ENCODE data around the gene FHIP1A. TPM values are rescaled to one million over a fixed set of nuclear protein-coding genes. Genes with fewer than 3 reads are reported as not detected.

FHIP1A gene
- total and polyA plus RNA-seq, 2 of the 13 experiments (the other 11 are each of a cell fraction or from before 2014, with no cell fraction given), result 4.1 to 6.2 TPM

DNA sequence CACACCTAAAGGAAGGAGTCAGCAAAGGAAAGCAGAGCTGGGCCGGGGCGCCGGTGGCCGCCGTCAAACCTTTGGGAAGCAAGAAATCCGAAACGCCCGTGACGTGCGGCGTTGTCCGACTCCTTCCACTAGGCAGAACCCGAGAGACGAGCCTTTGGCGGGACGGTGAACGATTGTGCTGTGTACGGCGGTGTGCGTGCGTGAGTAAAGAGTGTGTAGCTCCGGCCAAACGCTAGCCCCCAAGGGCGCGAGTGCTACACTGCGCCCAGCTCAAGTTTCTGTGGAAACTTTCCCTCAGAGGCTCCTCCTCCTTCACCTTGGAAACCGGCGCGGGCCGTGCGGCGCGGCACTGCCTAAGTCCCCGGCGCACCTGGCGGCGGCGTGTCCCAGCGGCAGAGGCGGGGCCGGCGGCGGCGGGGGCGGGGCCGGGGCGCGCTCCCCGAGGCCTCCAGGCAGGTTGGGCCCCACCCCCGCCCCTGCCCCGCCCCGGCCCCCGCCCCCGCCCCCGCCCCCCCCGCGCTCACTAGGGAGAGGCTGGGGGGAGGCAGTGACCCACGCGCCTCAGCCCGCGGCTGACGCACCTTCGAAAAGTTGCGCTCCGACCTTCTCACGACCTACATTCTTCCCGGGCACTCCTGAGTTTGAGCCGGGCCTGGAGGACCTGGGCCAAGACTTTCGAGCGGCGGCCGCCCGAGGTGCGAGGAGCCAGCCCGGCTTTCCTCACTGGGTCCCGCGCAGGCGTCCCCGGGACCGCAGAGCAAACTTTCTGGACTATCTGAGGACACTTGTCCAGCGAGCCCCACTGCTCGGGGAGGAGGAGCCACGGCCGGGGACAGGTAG is at the start of gene FHIP1A (continued):
- TF ChIP-seq, protein P1, sequence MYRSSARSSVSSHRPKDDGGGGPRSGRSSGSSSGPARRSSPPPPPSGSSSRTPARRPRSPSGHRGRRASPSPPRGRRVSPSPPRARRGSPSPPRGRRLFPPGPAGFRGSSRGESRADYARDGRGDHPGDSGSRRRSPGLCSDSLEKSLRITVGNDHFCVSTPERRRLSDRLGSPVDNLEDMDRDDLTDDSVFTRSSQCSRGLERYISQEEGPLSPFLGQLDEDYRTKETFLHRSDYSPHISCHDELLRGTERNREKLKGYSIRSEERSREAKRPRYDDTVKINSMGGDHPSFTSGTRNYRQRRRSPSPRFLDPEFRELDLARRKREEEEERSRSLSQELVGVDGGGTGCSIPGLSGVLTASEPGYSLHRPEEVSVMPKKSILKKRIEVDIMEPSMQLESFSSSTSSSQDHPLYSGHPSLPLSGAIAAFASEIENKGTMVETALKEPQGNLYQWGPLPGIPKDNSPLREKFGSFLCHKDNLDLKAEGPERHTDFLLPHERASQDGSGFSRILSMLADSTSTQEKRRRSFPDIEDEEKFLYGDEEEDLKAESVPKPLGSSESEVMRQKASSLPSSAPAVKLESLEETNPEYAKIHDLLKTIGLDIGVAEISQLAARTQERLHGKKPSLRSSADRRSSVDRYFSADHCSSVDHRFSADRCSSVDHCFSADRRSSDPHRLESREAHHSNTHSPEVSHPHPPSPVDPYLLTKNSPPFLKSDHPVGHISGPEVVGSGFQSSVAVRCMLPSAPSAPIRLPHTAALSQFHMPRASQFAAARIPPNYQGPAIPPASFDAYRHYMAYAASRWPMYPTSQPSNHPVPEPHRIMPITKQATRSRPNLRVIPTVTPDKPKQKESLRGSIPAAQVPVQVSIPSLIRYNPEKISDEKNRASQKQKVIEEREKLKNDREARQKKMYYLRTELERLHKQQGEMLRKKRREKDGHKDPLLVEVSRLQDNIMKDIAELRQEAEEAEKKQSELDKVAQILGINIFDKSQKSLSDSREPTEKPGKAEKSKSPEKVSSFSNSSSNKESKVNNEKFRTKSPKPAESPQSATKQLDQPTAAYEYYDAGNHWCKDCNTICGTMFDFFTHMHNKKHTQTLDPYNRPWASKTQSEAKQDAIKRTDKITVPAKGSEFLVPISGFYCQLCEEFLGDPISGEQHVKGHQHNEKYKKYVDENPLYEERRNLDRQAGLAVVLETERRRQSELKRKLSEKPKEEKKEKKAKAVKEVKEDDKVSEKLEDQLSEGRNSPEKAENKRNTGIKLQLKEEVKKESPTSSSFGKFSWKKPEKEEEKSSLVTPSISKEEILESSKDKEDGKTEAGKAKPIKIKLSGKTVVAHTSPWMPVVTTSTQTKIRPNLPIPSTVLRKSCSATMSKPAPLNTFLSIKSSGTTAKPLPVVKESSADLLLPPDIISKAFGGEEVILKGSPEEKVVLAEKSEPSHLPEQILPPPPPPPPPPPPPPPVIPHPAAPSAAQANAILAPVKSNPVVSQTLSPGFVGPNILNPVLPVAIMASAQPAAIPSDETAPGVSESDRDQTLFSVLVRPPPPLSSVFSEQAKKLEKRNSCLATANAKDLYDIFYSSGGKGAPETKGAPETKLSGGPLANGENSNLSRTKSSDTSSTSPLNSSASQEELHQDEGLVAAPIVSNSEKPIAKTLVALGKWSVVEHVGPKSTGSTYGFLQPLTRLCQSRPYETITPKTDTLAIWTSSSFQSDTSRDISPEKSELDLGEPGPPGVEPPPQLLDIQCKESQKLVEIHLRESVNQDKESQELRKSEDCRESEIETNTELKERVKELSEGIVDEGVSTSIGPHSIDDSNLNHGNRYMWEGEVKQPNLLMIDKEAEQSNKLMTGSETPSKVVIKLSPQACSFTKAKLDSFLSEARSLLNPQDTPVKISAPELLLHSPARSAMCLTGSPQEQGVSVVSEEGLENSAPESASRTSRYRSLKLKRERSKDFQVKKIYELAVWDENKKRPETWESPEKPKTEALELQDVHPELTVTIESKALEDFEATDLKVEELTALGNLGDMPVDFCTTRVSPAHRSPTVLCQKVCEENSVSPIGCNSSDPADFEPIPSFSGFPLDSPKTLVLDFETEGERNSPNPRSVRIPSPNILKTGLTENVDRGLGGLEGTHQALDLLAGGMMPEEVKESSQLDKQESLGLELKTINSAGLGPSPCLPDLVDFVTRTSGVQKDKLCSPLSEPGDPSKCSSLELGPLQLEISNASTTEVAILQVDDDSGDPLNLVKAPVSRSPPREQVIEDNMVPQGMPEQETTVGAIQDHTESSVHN (CRISPR knock-in tag; IDR thresholded peaks at IDR 0.05), result no peak
- TF ChIP-seq, protein P2, sequence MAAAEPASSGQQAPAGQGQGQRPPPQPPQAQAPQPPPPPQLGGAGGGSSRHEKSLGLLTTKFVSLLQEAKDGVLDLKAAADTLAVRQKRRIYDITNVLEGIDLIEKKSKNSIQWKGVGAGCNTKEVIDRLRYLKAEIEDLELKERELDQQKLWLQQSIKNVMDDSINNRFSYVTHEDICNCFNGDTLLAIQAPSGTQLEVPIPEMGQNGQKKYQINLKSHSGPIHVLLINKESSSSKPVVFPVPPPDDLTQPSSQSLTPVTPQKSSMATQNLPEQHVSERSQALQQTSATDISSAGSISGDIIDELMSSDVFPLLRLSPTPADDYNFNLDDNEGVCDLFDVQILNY (CRISPR knock-in tag; conservative IDR thresholded peaks at IDR 0.05), result no peak; the same call in 1 of the 2 replicates
- TF ChIP-seq, protein P3, sequence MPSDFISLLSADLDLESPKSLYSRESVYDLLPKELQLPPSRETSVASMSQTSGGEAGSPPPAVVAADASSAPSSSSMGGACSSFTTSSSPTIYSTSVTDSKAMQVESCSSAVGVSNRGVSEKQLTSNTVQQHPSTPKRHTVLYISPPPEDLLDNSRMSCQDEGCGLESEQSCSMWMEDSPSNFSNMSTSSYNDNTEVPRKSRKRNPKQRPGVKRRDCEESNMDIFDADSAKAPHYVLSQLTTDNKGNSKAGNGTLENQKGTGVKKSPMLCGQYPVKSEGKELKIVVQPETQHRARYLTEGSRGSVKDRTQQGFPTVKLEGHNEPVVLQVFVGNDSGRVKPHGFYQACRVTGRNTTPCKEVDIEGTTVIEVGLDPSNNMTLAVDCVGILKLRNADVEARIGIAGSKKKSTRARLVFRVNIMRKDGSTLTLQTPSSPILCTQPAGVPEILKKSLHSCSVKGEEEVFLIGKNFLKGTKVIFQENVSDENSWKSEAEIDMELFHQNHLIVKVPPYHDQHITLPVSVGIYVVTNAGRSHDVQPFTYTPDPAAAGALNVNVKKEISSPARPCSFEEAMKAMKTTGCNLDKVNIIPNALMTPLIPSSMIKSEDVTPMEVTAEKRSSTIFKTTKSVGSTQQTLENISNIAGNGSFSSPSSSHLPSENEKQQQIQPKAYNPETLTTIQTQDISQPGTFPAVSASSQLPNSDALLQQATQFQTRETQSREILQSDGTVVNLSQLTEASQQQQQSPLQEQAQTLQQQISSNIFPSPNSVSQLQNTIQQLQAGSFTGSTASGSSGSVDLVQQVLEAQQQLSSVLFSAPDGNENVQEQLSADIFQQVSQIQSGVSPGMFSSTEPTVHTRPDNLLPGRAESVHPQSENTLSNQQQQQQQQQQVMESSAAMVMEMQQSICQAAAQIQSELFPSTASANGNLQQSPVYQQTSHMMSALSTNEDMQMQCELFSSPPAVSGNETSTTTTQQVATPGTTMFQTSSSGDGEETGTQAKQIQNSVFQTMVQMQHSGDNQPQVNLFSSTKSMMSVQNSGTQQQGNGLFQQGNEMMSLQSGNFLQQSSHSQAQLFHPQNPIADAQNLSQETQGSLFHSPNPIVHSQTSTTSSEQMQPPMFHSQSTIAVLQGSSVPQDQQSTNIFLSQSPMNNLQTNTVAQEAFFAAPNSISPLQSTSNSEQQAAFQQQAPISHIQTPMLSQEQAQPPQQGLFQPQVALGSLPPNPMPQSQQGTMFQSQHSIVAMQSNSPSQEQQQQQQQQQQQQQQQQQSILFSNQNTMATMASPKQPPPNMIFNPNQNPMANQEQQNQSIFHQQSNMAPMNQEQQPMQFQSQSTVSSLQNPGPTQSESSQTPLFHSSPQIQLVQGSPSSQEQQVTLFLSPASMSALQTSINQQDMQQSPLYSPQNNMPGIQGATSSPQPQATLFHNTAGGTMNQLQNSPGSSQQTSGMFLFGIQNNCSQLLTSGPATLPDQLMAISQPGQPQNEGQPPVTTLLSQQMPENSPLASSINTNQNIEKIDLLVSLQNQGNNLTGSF (CRISPR knock-in tag; IDR thresholded peaks at IDR 0.05), result no peak
- no peak for TF ChIP-seq SNAPC2 (CRISPR knock-in tag; IDR thresholded peaks at IDR 0.05)
- TF ChIP-seq PTBP1 (IDR thresholded peaks at IDR 0.05; ENCODE audit: low read depth, low read length, poor library complexity, severe bottlenecking), result no peak
- no peak for TF ChIP-seq FOXK2 (IDR thresholded peaks at IDR 0.05)
- TF ChIP-seq ZNF629 (CRISPR knock-in tag; conservative IDR thresholded peaks at IDR 0.05), result no peak
- TF ChIP-seq, protein P4, sequence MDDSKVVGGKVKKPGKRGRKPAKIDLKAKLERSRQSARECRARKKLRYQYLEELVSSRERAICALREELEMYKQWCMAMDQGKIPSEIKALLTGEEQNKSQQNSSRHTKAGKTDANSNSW (CRISPR knock-in tag; IDR thresholded peaks at IDR 0.05; ENCODE audit: borderline replicate concordance), result no peak
- no peak for TF ChIP-seq JUNB (CRISPR knock-in tag; IDR thresholded peaks at IDR 0.05; ENCODE audit: borderline replicate concordance)
- TF ChIP-seq, protein P5, sequence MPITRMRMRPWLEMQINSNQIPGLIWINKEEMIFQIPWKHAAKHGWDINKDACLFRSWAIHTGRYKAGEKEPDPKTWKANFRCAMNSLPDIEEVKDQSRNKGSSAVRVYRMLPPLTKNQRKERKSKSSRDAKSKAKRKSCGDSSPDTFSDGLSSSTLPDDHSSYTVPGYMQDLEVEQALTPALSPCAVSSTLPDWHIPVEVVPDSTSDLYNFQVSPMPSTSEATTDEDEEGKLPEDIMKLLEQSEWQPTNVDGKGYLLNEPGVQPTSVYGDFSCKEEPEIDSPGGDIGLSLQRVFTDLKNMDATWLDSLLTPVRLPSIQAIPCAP (CRISPR knock-in tag; IDR thresholded peaks at IDR 0.05; ENCODE audit: low read depth), result no peak
- no peak for TF ChIP-seq NRL (CRISPR knock-in tag; IDR thresholded peaks at IDR 0.05; ENCODE audit: borderline replicate concordance)
- TF ChIP-seq HDAC6 (IDR thresholded peaks at IDR 0.05; ENCODE audit: low read depth, low read length), result no peak

Data from HepG2 (cell line).